Measurements from ENCODE around the gene C21orf58. TPM values are rescaled to one million over a fixed set of nuclear protein-coding genes. Genes with fewer than 3 reads are reported as not detected.

Gene C21orf58
- total RNA-seq, 1 donor from 2014 or later = 2.9 TPM

DNA sequence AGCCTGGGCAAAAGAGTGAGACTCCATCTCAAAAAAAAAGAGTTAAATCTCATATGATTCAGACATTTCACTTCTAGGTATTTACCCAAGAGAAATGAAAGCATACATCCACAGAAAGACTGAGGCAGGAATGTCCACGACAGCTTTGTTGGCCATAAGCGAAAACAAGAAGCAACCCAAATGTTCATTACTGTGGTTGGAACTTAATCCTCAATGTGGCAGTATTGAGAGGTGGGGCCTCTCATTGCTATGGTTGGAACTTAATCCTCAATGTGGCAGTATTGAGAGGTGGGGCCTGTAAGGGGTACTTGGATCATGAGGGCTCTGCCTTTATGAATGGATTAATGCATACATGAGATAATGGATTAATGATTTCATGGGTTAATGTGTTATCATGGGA lies 15.2 kb downstream of the C21orf58 start:
- DNase-seq (ENCODE audit: extremely low spot score in 2 of 2) = no peak
- intact Hi-C loops (cut with DNase I) = no loop called here
- Histone ChIP-seq H3K4me1 (no peaks in the 10 kb centered on the region), H3K36me3 (no peaks in the 10 kb centered on the region), H3K27ac (no peak overlapping the region), H3K9me3 (no peaks in the 10 kb centered on the region), H3K27me3 (no peaks in the 10 kb centered on the region), H3K4me3 (no peak overlapping the region)
- TF ChIP-seq POLR2A (IDR thresholded peaks at IDR 0.05) = no peak
- TF ChIP-seq POLR2AphosphoS5 (IDR thresholded peaks at IDR 0.05; ENCODE audit: insufficient read depth in 1 of 2, low read depth in 1 of 2) = no peak
- TF ChIP-seq, protein P1, sequence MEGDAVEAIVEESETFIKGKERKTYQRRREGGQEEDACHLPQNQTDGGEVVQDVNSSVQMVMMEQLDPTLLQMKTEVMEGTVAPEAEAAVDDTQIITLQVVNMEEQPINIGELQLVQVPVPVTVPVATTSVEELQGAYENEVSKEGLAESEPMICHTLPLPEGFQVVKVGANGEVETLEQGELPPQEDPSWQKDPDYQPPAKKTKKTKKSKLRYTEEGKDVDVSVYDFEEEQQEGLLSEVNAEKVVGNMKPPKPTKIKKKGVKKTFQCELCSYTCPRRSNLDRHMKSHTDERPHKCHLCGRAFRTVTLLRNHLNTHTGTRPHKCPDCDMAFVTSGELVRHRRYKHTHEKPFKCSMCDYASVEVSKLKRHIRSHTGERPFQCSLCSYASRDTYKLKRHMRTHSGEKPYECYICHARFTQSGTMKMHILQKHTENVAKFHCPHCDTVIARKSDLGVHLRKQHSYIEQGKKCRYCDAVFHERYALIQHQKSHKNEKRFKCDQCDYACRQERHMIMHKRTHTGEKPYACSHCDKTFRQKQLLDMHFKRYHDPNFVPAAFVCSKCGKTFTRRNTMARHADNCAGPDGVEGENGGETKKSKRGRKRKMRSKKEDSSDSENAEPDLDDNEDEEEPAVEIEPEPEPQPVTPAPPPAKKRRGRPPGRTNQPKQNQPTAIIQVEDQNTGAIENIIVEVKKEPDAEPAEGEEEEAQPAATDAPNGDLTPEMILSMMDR (IDR thresholded peaks at IDR 0.05) = no peak

DNA sequence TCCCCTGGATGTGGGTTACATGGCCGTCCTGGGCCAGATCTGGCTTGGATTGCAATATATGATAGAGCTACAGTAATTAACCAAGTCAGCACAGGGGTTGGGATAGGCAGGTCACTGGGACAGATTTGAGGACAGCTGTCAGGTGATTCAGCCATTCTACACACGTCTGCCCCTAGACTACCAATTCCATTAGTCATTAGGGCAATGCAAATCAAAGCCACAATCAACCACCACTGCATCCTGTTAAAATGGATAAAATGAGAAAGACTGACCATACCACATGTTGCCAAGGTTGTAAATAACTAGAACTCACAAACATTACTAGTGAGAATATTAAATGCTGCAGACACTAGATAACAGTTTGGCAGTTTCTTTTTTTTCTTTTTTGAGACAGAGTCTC lies 16.0 kb downstream of the C21orf58 start:
- intact Hi-C loops (cut with DNase I) = no loop called here
- no peaks in the 10 kb centered on the region for H3K27me3 ChIP-seq
- TF ChIP-seq, protein P1 (IDR thresholded peaks at IDR 0.05) = no peak
- no peak for TF ChIP-seq POLR2AphosphoS5 (IDR thresholded peaks at IDR 0.05; ENCODE audit: insufficient read depth in 1 of 2, low read depth in 1 of 2)
- no peak for TF ChIP-seq POLR2A (IDR thresholded peaks at IDR 0.05)

DNA sequence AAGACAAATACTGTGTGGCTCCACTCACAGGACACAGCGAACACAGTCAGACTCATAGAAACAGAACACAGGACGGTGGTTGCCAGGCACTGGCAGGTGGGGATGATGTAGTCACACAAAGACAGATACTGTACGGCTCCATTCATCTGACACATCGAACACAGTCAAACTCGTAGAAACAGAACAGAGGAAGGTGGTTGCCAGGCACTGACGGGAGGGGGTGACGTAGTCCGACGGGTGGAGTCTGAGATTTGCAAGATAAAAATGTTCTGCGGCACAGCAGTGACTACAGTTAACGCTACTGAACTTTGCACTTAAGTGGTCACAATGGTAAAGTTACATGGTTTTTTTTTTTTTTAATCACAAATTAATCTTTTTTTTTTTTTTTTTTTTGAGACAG lies 18.7 kb downstream of the C21orf58 start:
- no peaks in the 10 kb centered on the region for H3K9me3 ChIP-seq
- H3K27ac ChIP-seq = no peak overlapping the region
- no peaks in the 10 kb centered on the region for H3K4me1 ChIP-seq
- no peaks in the 10 kb centered on the region for H3K27me3 ChIP-seq
- intact Hi-C loops (cut with DNase I) = no loop called here
- no peak for DNase-seq (ENCODE audit: extremely low spot score in 2 of 2)
- TF ChIP-seq POLR2AphosphoS5 (IDR thresholded peaks at IDR 0.05; ENCODE audit: insufficient read depth in 1 of 2, low read depth in 1 of 2) = no peak
- TF ChIP-seq, protein P1 (IDR thresholded peaks at IDR 0.05) = no peak
- TF ChIP-seq POLR2A (IDR thresholded peaks at IDR 0.05) = no peak
- H3K36me3 ChIP-seq = no peaks in the 10 kb centered on the region
- no peak overlapping the region for H3K4me3 ChIP-seq

More for the DNA sequence above, 16.0 kb downstream of the C21orf58 start:
- no peaks in the 10 kb centered on the region for H3K9me3 ChIP-seq
- H3K4me1 ChIP-seq = no peaks in the 10 kb centered on the region
- no peak overlapping the region for H3K27ac ChIP-seq
- H3K36me3 ChIP-seq = no peaks in the 10 kb centered on the region
- no peak overlapping the region for H3K4me3 ChIP-seq
- DNase-seq (ENCODE audit: extremely low spot score in 2 of 2) = no peak

DNA sequence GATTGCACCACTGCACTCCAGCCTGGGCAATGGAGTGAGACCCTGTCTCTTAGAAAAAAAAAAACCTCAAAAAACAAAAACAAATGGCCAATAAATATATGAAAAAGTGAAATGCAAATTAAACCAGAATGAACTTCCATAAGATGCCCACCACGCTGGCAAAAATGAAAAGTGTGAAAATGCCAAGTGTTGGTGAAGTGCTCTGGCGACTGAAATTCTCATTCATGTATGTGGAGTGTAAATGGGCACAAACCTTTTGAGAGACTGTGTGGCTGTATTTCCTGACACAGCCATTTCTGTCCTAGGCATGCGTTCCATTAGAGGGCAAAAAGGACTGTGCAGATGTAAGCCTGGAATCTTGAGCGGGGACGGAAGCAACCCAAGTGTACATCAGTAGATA lies 19.2 kb downstream of the C21orf58 start:
- no peak overlapping the region for H3K27ac ChIP-seq
- no peaks in the 10 kb centered on the region for H3K27me3 ChIP-seq
- DNase-seq (ENCODE audit: extremely low spot score in 2 of 2) = no peak
- no peaks in the 10 kb centered on the region for H3K9me3 ChIP-seq
- no peak overlapping the region for H3K4me3 ChIP-seq
- H3K36me3 ChIP-seq = no peaks in the 10 kb centered on the region
- intact Hi-C loops (cut with DNase I) = no loop called here
- TF ChIP-seq POLR2A (IDR thresholded peaks at IDR 0.05) (no peak), POLR2AphosphoS5 (IDR thresholded peaks at IDR 0.05; ENCODE audit: insufficient read depth in 1 of 2, low read depth in 1 of 2) (no peak)
- TF ChIP-seq, protein P1 (IDR thresholded peaks at IDR 0.05) = no peak
- no peaks in the 10 kb centered on the region for H3K4me1 ChIP-seq

DNA sequence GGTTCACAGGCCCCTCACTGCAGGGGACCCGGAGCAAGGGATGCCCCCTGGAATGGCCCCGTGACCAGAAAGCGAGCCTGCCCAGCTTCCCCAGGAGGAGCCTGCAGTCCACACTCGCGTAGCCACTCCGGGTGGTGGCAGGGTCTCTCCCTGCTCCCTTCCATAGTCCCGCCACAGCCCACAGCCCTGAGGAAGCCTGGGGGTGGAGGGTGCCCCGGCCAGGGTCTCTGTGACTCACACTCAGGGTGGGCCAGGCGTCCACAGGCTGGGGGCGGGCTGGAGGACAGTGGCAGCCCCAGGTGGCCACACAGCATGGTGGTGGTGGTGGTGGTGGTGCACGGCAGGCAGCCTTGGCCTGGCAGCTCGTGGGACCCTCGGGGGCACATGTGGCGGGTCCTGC lies 21.9 kb downstream of the C21orf58 start:
- H3K4me3 ChIP-seq = no peak overlapping the region
- TF ChIP-seq POLR2A (IDR thresholded peaks at IDR 0.05) (no peak), POLR2AphosphoS5 (IDR thresholded peaks at IDR 0.05; ENCODE audit: insufficient read depth in 1 of 2, low read depth in 1 of 2) (no peak)
- TF ChIP-seq, protein P1 (IDR thresholded peaks at IDR 0.05) = no peak
- H3K27ac ChIP-seq = no peak overlapping the region
- no peaks in the 10 kb centered on the region for H3K9me3 ChIP-seq
- no peaks in the 10 kb centered on the region for H3K27me3 ChIP-seq
- no peak for DNase-seq (ENCODE audit: extremely low spot score in 2 of 2)
- intact Hi-C loops (cut with DNase I) = no loop called here
- no peaks in the 10 kb centered on the region for H3K36me3 ChIP-seq
- peaks cover 15% of the 10 kb centered on the region for H3K4me1 ChIP-seq
